H9 (cell line): ENCODE results near the gene ATP2B2. TPM values are rescaled to one million over a fixed set of nuclear protein-coding genes. Genes with fewer than 3 reads are reported as not detected.

Experiments used
- DNase-seq: peaks from one replicate; pipeline ENCODE4 v3.0.0-alpha.2; 2017
- H2AFZ ChIP-seq: one replicate; pipeline ENCODE4 v1.6.1; 2013; ENCODE audit warnings: mild to moderate bottlenecking, low read length, control low read depth, moderate library complexity
- H2AK5ac ChIP-seq: 2 replicates; pipeline ENCODE4 v1.6.1; 2013; ENCODE audit warnings: low read length, control low read depth, mixed read lengths; ENCODE audit not compliant: insufficient read length
- H2BK120ac ChIP-seq: one replicate; pipeline ENCODE4 v1.6.1; 2013; ENCODE audit warnings: low read depth, mild to moderate bottlenecking, low read length, control low read depth, inconsistent platforms; ENCODE audit not compliant: poor library complexity, severe bottlenecking
- H2BK12ac ChIP-seq: 2 replicates; pipeline ENCODE4 v1.6.1; 2013; ENCODE audit warnings: low read length, control low read depth, mixed read lengths, low read depth; ENCODE audit not compliant: insufficient read length
- H2BK15ac ChIP-seq: 2 replicates; pipeline ENCODE4 v1.6.1; 2013; ENCODE audit warnings: low read depth, low read length, control low read depth
- H2BK20ac ChIP-seq: one replicate; pipeline ENCODE4 v1.6.1; 2013; ENCODE audit warnings: low read depth, mild to moderate bottlenecking, low read length, control low read depth, inconsistent platforms; ENCODE audit not compliant: poor library complexity, severe bottlenecking
- H2BK5ac ChIP-seq: 2 replicates; pipeline ENCODE4 v1.6.1; 2013; ENCODE audit warnings: low read length, control low read depth, mixed read lengths; ENCODE audit not compliant: insufficient read length
- H3K14ac ChIP-seq: 2 replicates; pipeline ENCODE4 v1.6.1; 2013; ENCODE audit warnings: low read length, control low read depth; ENCODE audit not compliant: insufficient read depth
- H3K18ac ChIP-seq: 2 replicates; pipeline ENCODE4 v1.6.1; 2013; ENCODE audit warnings: low read depth, mild to moderate bottlenecking, mixed read lengths, low read length, control low read depth; ENCODE audit not compliant: insufficient read length
- H3K23ac ChIP-seq: 2 replicates; pipeline ENCODE4 v1.6.1; 2013; ENCODE audit warnings: low read length, control low read depth, mixed read lengths, low read depth; ENCODE audit not compliant: insufficient read length
- H3K23me2 ChIP-seq: 2 replicates; pipeline ENCODE4 v1.6.1; 2013; ENCODE audit warnings: low read depth, mild to moderate bottlenecking, mixed read lengths, low read length, control low read depth; ENCODE audit not compliant: insufficient read length, poor library complexity, severe bottlenecking
- H3K27ac ChIP-seq: 2 replicates; pipeline ENCODE4 v1.5.1; 2013; ENCODE audit warnings: low read length, control low read depth, mixed read lengths, low read depth; ENCODE audit not compliant: insufficient read length
- H3K27me3 ChIP-seq: 2 replicates; pipeline ENCODE4 v1.6.1; 2013; ENCODE audit warnings: low read length, control low read depth, inconsistent platforms; ENCODE audit not compliant: insufficient read depth
- H3K4ac ChIP-seq: 2 replicates; pipeline ENCODE4 v1.6.1; 2013; ENCODE audit warnings: low read depth, mild to moderate bottlenecking, control low read depth, inconsistent platforms, low read length, moderate library complexity
- H3K4me1 ChIP-seq: 2 replicates; pipeline ENCODE4 v1.6.1; 2013; ENCODE audit warnings: low read length, control low read depth, inconsistent platforms; ENCODE audit not compliant: insufficient read depth
- H3K4me2 ChIP-seq: 2 replicates; pipeline ENCODE4 v1.6.1; 2013; ENCODE audit warnings: low read length, control low read depth, mixed read lengths; ENCODE audit not compliant: insufficient read length, insufficient read depth
- H3K56ac ChIP-seq: 2 replicates; pipeline ENCODE4 v1.6.1; 2013; ENCODE audit warnings: low read depth, mild to moderate bottlenecking, mixed read lengths, low read length, control low read depth; ENCODE audit not compliant: insufficient read length
- H3K79me1 ChIP-seq: 2 replicates; pipeline ENCODE4 v1.6.1; 2013; ENCODE audit warnings: low read depth, mild to moderate bottlenecking, moderate library complexity, low read length, control low read depth, inconsistent platforms; ENCODE audit not compliant: insufficient read depth, poor library complexity, severe bottlenecking
- H3K79me2 ChIP-seq: 2 replicates; pipeline ENCODE4 v1.6.1; 2013; ENCODE audit warnings: low read length, control low read depth, inconsistent platforms; ENCODE audit not compliant: insufficient read depth
- H3K9ac ChIP-seq: 2 replicates; pipeline ENCODE4 v1.6.1; 2013; ENCODE audit warnings: low read length, control low read depth, mixed read lengths; ENCODE audit not compliant: insufficient read length; ENCODE audit errors: extremely low read depth
- H3K9me3 ChIP-seq: one replicate; pipeline ENCODE4 v1.6.1; 2013; ENCODE audit warnings: low read depth, low read length, inconsistent platforms; ENCODE audit not compliant: control insufficient read depth
- H3T11ph ChIP-seq: one replicate; pipeline ENCODE4 v1.6.1; 2013; ENCODE audit warnings: mild to moderate bottlenecking, low read length, control low read depth, inconsistent platforms
- H4K20me1 ChIP-seq: one replicate; pipeline ENCODE4 v1.6.1; 2013; ENCODE audit not compliant: control insufficient read depth, insufficient read length, insufficient read depth
- H4K5ac ChIP-seq: 2 replicates; pipeline ENCODE4 v1.6.1; 2013; ENCODE audit warnings: low read depth, mild to moderate bottlenecking, mixed read lengths, low read length, control low read depth; ENCODE audit not compliant: insufficient read length
- H4K8ac ChIP-seq: replicated peaks from 2 replicates; pipeline ENCODE4 v1.6.1; 2013; ENCODE audit warnings: low read length, control low read depth, mixed read lengths, low read depth; ENCODE audit not compliant: insufficient read length
- H4K91ac ChIP-seq: 2 replicates; pipeline ENCODE4 v1.6.1; 2013; ENCODE audit warnings: low read depth, mild to moderate bottlenecking, moderate library complexity, mixed read lengths, low read length, control low read depth; ENCODE audit not compliant: insufficient read length
- H3K27ac Mint-ChIP-seq, 3 experiments: 2 replicates in 2 of 3; 3 replicates in 1 of 3; pipeline ENCODE4 v1.8.0; 2020 to 2021; ENCODE audit warnings: mixed read lengths in 3 of 3, mild to moderate bottlenecking in 1 of 3, moderate library complexity in 1 of 3
- H3K27me3 Mint-ChIP-seq: 2 replicates; pipeline ENCODE4 v1.8.0; 2021; ENCODE audit warnings: low read depth, mild to moderate bottlenecking, moderate library complexity, mixed read lengths
- H3K36me3 Mint-ChIP-seq, 3 experiments: 2 replicates in 2 of 3; 3 replicates in 1 of 3; pipeline ENCODE4 v1.8.0; 2020 to 2021; ENCODE audit warnings: low read depth in 3 of 3, mixed read lengths in 3 of 3; ENCODE audit not compliant: insufficient read depth in 1 of 3
- H3K4me1 Mint-ChIP-seq, 2 experiments: 2 replicates each; pipeline ENCODE4 v1.8.0; 2020; ENCODE audit warnings: mixed read lengths in 2 of 2
- H3K4me3 Mint-ChIP-seq, 2 experiments: 2 replicates in 1 of 2; 3 replicates in 1 of 2; pipeline ENCODE4 v1.8.0; 2020 to 2021; ENCODE audit warnings: mild to moderate bottlenecking in 2 of 2, mixed read lengths in 2 of 2, moderate library complexity in 1 of 2
- H3K9me3 Mint-ChIP-seq, 2 experiments: 2 replicates in 1 of 2; 3 replicates in 1 of 2; pipeline ENCODE4 v1.8.0; 2020; ENCODE audit warnings: mild to moderate bottlenecking in 2 of 2, mixed read lengths in 2 of 2, moderate library complexity in 1 of 2
- WGBS: extraction: QIAGEN DNeasy Blood & Tissue Kit; methylation state at CpG from one replicate; pipeline ENCODE4 v1.1.7; 2013; ENCODE audit warnings: missing lambda C conversion rate, low lambda C conversion rate, mixed read lengths; ENCODE audit not compliant: insufficient read length; ENCODE audit errors: extremely low coverage; 5-methylcytosine and 5-hydroxymethylcytosine counted together
- total RNA-seq: library from RNA; stranded (reverse); gene quantifications from 2 replicates; pipeline ENCODE4 v1.2.1, GENCODE V29; 2021
- TF ChIP-seq, protein P1 (sequence below): fragments of 200-600 bp; sonication (generic); conservative IDR thresholded peaks from 3 replicates; pipeline ENCODE4 v1.8.0; 2021; ENCODE audit warnings: antibody characterized with exemption, mild to moderate bottlenecking

The ATP2B2 gene
- total RNA-seq, 1 experiment from 2014 or later, result 0.33 TPM

DNA sequence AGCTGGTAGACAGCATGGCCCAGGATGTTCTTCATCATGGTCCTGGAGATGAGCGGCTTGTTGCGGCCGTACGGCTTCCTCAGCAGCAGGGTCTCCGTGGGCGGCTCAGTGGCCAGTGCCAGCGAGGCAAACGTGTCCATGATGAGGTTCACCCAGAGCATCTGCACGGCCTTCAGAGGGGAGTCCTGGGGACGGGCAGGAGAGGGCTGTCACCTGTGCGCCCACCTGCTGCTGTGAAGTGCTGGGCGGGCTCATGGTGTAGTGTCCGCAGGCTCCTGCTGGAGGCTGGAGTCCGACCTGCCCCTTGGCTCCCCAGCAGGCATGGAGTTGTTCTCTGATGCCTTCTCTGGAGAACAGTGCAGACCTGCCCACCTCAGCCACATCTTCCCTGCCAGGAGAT, 162.6 kb downstream of the ATP2B2 start:
- Mint-ChIP-seq H3K9me3 (no peaks in the 10 kb centered on the region), H3K4me3 (no peak overlapping the region), H3K27ac (no peak overlapping the region), H3K36me3 (no peaks in the 10 kb centered on the region; a peak in 1 of 7 replicates), H3K27me3 (peaks cover 4% of the 10 kb centered on the region; the same call in 1 of the 2 replicates), H3K4me1 (peaks cover 10 to 12% of the 10 kb centered on the region in 2 experiments)
- H3K27ac ChIP-seq, result no peak overlapping the region
- H4K5ac ChIP-seq, result no peak overlapping the region
- no peak overlapping the region for H3K4me2 ChIP-seq
- no peak overlapping the region for H2BK5ac ChIP-seq
- H4K20me1 ChIP-seq, result no peaks in the 10 kb centered on the region
- H2AFZ ChIP-seq, result no peak overlapping the region
- no peaks in the 10 kb centered on the region for H3K79me1 ChIP-seq
- no peak overlapping the region for H3K56ac ChIP-seq
- H3K79me2 ChIP-seq, result no peaks in the 10 kb centered on the region
- no peaks in the 10 kb centered on the region for H3K23me2 ChIP-seq
- no peak overlapping the region for H4K91ac ChIP-seq
- H2AK5ac ChIP-seq, result no peak overlapping the region
- no peak overlapping the region for H3K14ac ChIP-seq
- H3K27me3 ChIP-seq, result no peaks in the 10 kb centered on the region
- DNase-seq, result no peak
- no peaks in the 10 kb centered on the region for H3K9me3 ChIP-seq
- WGBS, result no CpG with 5 or more reads among the region's 14 CpGs
- H2BK15ac ChIP-seq, result no peak overlapping the region
- H3K4ac ChIP-seq, result no peak overlapping the region
- no peak overlapping the region for H2BK12ac ChIP-seq
- H4K8ac ChIP-seq, result no peak overlapping the region
- H3K18ac ChIP-seq, result no peak overlapping the region
- TF ChIP-seq, protein P1, sequence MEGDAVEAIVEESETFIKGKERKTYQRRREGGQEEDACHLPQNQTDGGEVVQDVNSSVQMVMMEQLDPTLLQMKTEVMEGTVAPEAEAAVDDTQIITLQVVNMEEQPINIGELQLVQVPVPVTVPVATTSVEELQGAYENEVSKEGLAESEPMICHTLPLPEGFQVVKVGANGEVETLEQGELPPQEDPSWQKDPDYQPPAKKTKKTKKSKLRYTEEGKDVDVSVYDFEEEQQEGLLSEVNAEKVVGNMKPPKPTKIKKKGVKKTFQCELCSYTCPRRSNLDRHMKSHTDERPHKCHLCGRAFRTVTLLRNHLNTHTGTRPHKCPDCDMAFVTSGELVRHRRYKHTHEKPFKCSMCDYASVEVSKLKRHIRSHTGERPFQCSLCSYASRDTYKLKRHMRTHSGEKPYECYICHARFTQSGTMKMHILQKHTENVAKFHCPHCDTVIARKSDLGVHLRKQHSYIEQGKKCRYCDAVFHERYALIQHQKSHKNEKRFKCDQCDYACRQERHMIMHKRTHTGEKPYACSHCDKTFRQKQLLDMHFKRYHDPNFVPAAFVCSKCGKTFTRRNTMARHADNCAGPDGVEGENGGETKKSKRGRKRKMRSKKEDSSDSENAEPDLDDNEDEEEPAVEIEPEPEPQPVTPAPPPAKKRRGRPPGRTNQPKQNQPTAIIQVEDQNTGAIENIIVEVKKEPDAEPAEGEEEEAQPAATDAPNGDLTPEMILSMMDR, result no peak
- H3K4me1 ChIP-seq, result 0 out of 2 replicates have a peak, but pooled peaks cover 2% of the 10 kb centered on the region
- H3K9ac ChIP-seq, result no peak overlapping the region
- no peak overlapping the region for H2BK20ac ChIP-seq
- H3T11ph ChIP-seq, result no peak overlapping the region
- no peak overlapping the region for H3K23ac ChIP-seq
- H2BK120ac ChIP-seq, result no peak overlapping the region
